GM13977 (cell line): ENCODE results near the gene AK9.
"Not testable (repeated sequence)": the region's sequence is repeated elsewhere in the genome, so short reads cannot be mapped to it uniquely, and the experiment has no call there.

ENCODE experiments used
- DNase-seq: peaks from one replicate; pipeline ENCODE4 v3.0.0; 2012; ENCODE audit warnings: low spot score
- CTCF ChIP-seq: IDR thresholded peaks from 2 replicates; pipeline ENCODE4 v1.5.1; 2012; ENCODE audit warnings: mild to moderate bottlenecking, control low read depth; ENCODE audit not compliant: insufficient read depth; ENCODE audit errors: extremely low read depth, missing control alignments
- in situ Hi-C: fragments of 300-500 bp; cut with MboI; formaldehyde crosslinking; loops from one replicate; pipeline ENCODE4 v1.12.0; 2022; ENCODE audit warnings: low sequenced_read_pairs, low pct_unique_long_range_greater_than_20kb, mixed read lengths, inconsistent platforms; ENCODE audit not compliant: unreplicated experiment

The AK9 gene

GRCh38 chr6:109469591-109470189, 221.3 kb downstream of the AK9 start:
- DNase-seq: no peak
- TF ChIP-seq CTCF: no peak
- in situ Hi-C loops: no loop called here

- no peak for DNase-seq
- no peak for TF ChIP-seq CTCF
- in situ Hi-C loops: no loop called here
Observed at GRCh38 chr6:109467696-109468095, 223.3 kb downstream of the AK9 start.

GRCh38 chr6:109466212-109466923, 224.6 kb downstream of the AK9 start:
- TF ChIP-seq CTCF: no peak
- in situ Hi-C loops: no loop called here

GRCh38 chr6:109465772-109466171, 225.2 kb downstream of the AK9 start:
- in situ Hi-C loops: no loop called here
- DNase-seq: no peak
- no peak for TF ChIP-seq CTCF

More at GRCh38 chr6:109466212-109466923, 224.6 kb downstream of the AK9 start:
- no peak for DNase-seq

GRCh38 chr6:109461733-109462526, 229.1 kb downstream of the AK9 start:
- in situ Hi-C loops: no loop called here
- DNase-seq: no peak
- no peak for TF ChIP-seq CTCF

- DNase-seq, in situ Hi-C loops: not testable (repeated sequence)
Observed at GRCh38 chr6:109461205-109461604, 229.8 kb downstream of the AK9 start.

- TF ChIP-seq CTCF: no peak
- DNase-seq: no peak
- in situ Hi-C loops: no loop called here
Observed at GRCh38 chr6:109460161-109460829, 230.7 kb downstream of the AK9 start.
